Ascending aorta (tissue), 2 donors: Measurements from ENCODE around the gene NR1D2. TPM values are rescaled to one million over a fixed set of nuclear protein-coding genes. Genes with fewer than 3 reads are reported as not detected.

ENCODE experiments used
- DNase-seq, 2 donors: peaks; one replicate each; pipeline ENCODE4 v3.0.0-alpha.2; 2019; ENCODE audit warnings: low spot score in 2 of 2
- H3K27ac ChIP-seq, 2 donors: fragments of 200-600 bp; sonication (generic); one replicate each; pipeline ENCODE4 v1.5.1; 2016 to 2017; ENCODE audit warnings: mild to moderate bottlenecking in 1 of 2
- H3K27me3 ChIP-seq: fragments of 200-600 bp; sonication (generic); one replicate; pipeline ENCODE4 v1.5.1; 2017
- H3K36me3 ChIP-seq, 2 donors: fragments of 200-600 bp; sonication (generic); one replicate each; pipeline ENCODE4 v1.5.1; 2016
- H3K4me1 ChIP-seq, 2 donors: fragments of 200-600 bp; sonication (generic); one replicate each; pipeline ENCODE4 v1.5.1; 2016 to 2017; ENCODE audit warnings: mild to moderate bottlenecking in 1 of 2
- H3K4me3 ChIP-seq, 2 donors: fragments of 200-600 bp; sonication (generic); one replicate each; pipeline ENCODE4 v1.5.1; 2016 to 2017; ENCODE audit warnings: mild to moderate bottlenecking in 1 of 2
- H3K9me3 ChIP-seq, 2 donors: fragments of 200-600 bp; sonication (generic); one replicate each; pipeline ENCODE4 v1.5.1; 2016
- CTCF ChIP-seq, 3 experiments: fragments of 200-600 bp in 2 of 3; fragments of 450-650 bp in 1 of 3; sonication (generic) in 2 of 3; IDR thresholded peaks; one replicate each; pipeline ENCODE4 v1.5.1; 2016 to 2019; ENCODE audit warnings: antibody characterized with exemption in 3 of 3, mild to moderate bottlenecking in 1 of 3, moderate library complexity in 1 of 3
- intact Hi-C: fragments of 100-400 bp; cut with DNase I; formaldehyde crosslinking; loops from one replicate; pipeline ENCODE4 v1.15.1; 2023
- total RNA-seq: library from RNA; depleted of rRNA; stranded (reverse); fragments of >200 nt; gene quantifications from one replicate; pipeline ENCODE4 v1.1.0, GENCODE V29; 2016

Gene NR1D2
- total RNA-seq, 1 donor from 2014 or later = 6.5 TPM

- H3K9me3 ChIP-seq = no peaks in the 10 kb centered on the region
- H3K4me1 ChIP-seq = peaks cover 0 to 24% of the 10 kb centered on the region in 2 donors
- DNase-seq = no peak
- peaks cover 12 to 39% of the 10 kb centered on the region in 2 donors for H3K36me3 ChIP-seq
- TF ChIP-seq CTCF (IDR thresholded peaks at IDR 0.05) = no peak
- intact Hi-C loops = no loop called here
- no peak overlapping the region for H3K27ac ChIP-seq
- H3K27me3 ChIP-seq = no peaks in the 10 kb centered on the region
- no peak overlapping the region for H3K4me3 ChIP-seq
These were observed 16.0 kb downstream of the NR1D2 start for GRCh38 chr3:23961066-23961465.

GRCh38 chr3:23961913-23962312, 16.8 kb downstream of the NR1D2 start:
- no peaks in the 10 kb centered on the region for H3K9me3 ChIP-seq
- peaks cover 12 to 41% of the 10 kb centered on the region in 2 donors for H3K36me3 ChIP-seq
- H3K4me3 ChIP-seq = no peak overlapping the region
- no peaks in the 10 kb centered on the region for H3K27me3 ChIP-seq
- peaks cover 0 to 29% of the 10 kb centered on the region in 2 donors for H3K4me1 ChIP-seq
- H3K27ac ChIP-seq = no peak overlapping the region
- TF ChIP-seq CTCF (IDR thresholded peaks at IDR 0.05) = no peak
- no peak for DNase-seq
- intact Hi-C loops = no loop called here

- DNase-seq = no peak
- Histone ChIP-seq H3K4me1 (peaks cover 0 to 31% of the 10 kb centered on the region in 2 donors), H3K27ac (peak overlapping the region; percentile 44 to 64), H3K9me3 (no peaks in the 10 kb centered on the region), H3K4me3 (no peak overlapping the region), H3K27me3 (no peaks in the 10 kb centered on the region), H3K36me3 (peaks cover 12 to 49% of the 10 kb centered on the region in 2 donors)
- intact Hi-C loops = loop anchor here (2.0 kb wide), 1 partner anchor 18 kb away; no protein-coding TSS in a partner anchor
- TF ChIP-seq CTCF (IDR thresholded peaks at IDR 0.05) = no peak
These were observed 19.6 kb downstream of the NR1D2 start for GRCh38 chr3:23964537-23965235.

- Histone ChIP-seq H3K9me3 (no peaks in the 10 kb centered on the region), H3K4me1 (peaks cover 0 to 31% of the 10 kb centered on the region in 2 donors), H3K27me3 (no peaks in the 10 kb centered on the region), H3K36me3 (peaks cover 8 to 43% of the 10 kb centered on the region in 2 donors), H3K27ac (peak overlapping the region; percentile 22 to 28), H3K4me3 (no peak overlapping the region)
- no peak for DNase-seq
- TF ChIP-seq CTCF (IDR thresholded peaks at IDR 0.05) = no peak
- intact Hi-C loops = no loop called here
These were observed 21.2 kb downstream of the NR1D2 start for GRCh38 chr3:23966328-23966727.

- Histone ChIP-seq H3K4me3 (no peak overlapping the region), H3K4me1 (peaks cover 0 to 27% of the 10 kb centered on the region in 2 donors), H3K36me3 (peaks cover 3 to 37% of the 10 kb centered on the region in 2 donors), H3K27me3 (no peaks in the 10 kb centered on the region), H3K9me3 (no peaks in the 10 kb centered on the region), H3K27ac (peak overlapping the region; percentile 31 to 48)
- intact Hi-C loops = no loop called here
- no peak for TF ChIP-seq CTCF (IDR thresholded peaks at IDR 0.05)
- no peak for DNase-seq
These were observed 23.5 kb downstream of the NR1D2 start for GRCh38 chr3:23968463-23969184.
